Stimulated activated CD4-positive, alpha-beta T cell treated with anti-CD3 and anti-CD28 coated beads, Interleukin-1b, Interleukin-23, amount 100 ng/mL, for 24 hours (primary cell): Measurements from ENCODE around the gene C6orf62.
"Not testable (repeated sequence)": the region's sequence is repeated elsewhere in the genome, so short reads cannot be mapped to it uniquely, and the experiment has no call there.

Experiments used
- DNase-seq, 4 experiments: peaks; one replicate each; pipeline ENCODE4 v3.0.0-alpha.2; 2020; ENCODE audit warnings: low read depth in 4 of 4, low spot score in 1 of 4

C6orf62 gene

GRCh38 chr6:24743265-24743943 is 24.4 kb upstream of the C6orf62 start:
- DNase-seq: peak in 2 of 4 experiments; percentile 15 to 28

- DNase-seq: no peak
Observed at GRCh38 chr6:24742216-24742738, 23.3 kb upstream of the C6orf62 start.

DNA sequence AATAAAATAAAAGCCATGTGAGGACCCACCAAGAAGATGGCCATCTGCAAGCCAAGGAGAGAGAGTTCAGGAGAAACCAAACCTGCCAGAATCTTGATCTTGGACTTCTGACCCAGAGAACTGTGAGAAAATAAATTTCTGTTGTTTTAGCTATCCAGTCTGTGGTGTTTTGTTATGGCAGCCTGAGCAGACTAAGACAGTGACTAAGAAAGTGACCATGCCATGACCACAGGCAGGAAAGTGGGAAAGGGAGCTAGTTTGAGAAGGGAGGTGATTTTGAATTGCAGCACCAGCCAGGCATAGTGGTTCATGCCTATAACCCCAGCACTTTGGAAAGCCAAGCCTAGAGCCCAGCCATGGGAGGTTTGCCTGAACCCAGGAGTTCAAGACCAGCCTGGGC is 21.9 kb upstream of the C6orf62 start:
- no peak for DNase-seq

DNA sequence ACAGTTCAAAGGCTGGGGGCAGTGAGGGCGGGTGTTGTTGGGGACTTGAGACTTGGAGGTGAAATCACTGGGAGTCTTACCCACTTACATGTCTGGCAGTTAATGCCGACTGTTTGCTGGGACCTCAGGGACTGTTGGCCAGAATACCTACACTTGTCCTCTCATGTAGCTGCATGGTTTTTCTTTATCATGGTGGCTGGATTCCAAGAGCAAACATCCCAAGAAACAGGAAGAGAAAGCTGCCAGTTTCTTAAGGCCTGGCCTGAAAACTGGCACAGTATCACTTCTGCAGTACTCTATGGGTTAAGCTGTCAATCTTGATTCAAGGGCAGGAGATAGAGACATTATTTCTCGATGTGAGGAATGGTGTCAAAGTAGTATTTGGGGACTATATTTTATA is 19.8 kb upstream of the C6orf62 start:
- no peak for DNase-seq

GRCh38 chr6:24734710-24735109 is 15.8 kb upstream of the C6orf62 start:
- not testable (repeated sequence) for DNase-seq

DNA sequence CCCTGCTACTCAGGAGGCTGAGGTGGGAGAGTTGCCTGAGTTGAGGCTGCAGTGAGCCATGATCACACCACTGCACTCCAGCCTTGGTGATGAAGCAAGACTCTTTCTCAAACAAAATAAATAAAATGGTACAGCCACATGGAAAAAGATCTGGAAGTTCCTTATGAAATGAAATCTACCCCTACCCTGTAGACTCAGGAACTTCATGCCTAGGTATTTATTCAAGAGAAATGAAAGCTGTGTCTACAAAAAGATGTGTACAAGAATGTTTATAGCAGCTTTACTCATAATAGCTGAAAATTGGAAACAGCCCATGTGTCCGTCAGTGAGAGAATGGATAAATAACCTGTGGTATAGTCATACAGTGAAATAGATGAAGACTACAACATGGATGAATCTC is 15.2 kb upstream of the C6orf62 start:
- DNase-seq: no peak

DNA sequence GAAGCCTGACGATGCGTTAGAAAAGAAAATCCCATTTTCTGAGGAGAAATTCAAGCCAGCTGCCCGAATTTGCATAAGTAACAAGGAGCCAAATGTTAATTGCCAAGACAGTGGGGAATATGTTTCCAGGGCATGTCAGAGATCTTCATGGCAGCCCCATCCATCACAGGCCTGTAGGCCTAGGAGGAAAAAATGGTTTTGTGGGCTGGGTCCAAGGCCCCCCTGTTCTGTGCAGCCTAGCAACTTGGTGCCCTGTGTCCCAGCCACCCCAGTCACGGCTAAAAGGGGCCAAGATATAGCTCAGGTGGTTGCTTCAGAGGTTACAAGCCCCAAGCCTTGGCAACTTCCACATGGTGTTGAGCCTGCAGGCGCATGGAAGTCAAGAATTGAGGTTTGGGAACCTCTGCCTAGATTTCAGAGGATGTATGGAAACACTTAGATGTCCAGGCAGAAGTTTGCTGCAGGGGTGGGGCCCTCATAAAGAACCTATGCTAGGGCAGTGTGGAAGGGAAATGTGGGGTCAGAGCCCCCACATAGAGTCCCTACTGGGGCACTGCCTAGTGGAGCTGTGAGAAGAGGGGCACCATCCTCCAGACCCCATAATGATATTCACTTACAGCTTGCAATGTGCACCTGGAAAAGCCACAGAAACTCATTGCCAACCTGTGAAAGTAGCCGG is 12.6 kb upstream of the C6orf62 start:
- not testable (repeated sequence) for DNase-seq

DNA sequence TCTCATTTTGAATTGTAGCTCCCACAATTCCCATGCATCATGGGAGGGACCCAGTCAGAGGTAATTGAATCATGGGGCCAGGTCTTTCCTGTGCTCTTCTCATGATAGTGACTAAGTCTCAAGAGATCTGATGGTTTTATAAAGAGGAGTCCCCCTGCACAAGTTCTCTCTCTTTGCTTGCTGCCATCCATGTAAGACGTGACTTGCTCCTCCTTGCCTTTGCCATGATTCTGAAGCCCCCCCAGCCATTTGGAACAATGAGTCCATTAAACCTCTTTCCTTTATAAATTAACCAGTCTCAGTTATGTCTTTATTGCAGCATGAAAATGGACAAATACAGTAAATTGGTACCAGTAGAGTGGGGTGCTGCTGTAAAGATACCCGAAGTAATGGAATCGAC is 11.7 kb upstream of the C6orf62 start:
- not testable (repeated sequence) for DNase-seq

GRCh38 chr6:24723270-24723669 is 4.3 kb upstream of the C6orf62 start:
- DNase-seq: no peak

DNA sequence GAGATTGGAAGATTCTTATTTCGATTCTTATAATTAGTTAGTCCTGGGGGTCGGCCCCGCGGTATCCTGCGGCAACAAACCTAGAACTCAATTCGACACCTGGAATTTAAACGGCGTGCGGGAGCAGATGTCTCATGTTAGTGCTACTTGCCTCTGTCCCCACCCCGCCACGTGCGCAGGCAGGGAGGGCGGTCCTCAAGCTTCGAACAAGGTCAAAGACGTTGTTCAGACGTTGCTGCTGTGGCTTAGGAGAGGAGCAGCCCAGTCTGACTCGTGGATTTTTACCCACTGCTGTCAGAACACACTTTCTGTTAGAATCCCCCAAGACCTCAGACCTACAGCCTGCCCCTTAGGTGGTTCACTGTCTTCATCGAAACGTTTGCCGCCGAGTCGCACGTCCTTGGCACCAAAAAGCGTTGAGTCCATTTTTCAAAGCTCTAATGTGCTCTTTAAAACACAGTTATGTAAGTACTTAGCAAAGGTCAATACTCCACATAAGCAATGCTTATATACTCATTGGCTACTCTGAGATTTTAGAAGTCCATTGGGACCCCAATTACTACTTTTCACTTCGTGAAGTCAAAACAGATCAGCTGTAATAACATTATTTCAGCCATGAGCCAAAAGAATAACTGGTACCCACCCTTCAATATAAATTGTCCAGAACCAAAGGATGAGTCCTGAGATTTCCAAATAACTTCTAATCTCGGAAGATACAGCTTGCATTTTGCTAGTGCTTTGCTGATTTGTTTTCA is 2.7 kb upstream of the C6orf62 start:
- no peak for DNase-seq

- DNase-seq: peak; percentile 97 to 100 (median 99)
Observed at GRCh38 chr6:24720604-24721460, 1.9 kb upstream of the C6orf62 start.

DNA sequence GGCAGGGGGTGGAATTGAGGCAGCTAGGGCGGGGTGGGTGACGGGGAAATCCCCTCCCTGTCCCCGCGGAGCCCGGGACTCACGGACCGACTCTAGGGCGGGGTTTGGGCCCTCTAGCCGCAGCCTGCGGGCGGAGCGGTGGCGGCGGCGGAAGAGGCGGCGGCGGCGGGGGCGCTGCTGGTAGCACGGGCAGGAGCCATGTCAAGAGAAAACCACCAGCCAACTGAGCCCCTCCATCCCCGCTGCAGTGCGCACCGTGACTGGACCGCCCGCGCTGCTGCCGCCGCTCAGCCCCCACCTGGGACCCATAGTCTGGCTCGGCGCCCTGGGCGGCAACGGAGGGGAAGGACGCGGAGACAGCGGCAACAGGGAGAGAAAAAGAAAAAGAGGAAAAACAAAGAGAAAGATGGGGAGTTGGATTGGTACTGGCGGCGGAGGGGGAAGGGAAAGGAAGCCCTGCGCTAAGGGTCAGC is 1.2 kb upstream of the C6orf62 start:
- DNase-seq: peak; percentile 55 to 67 (median 64)

- DNase-seq: no peak
Observed at GRCh38 chr6:24718449-24719124, 367 bp downstream of the C6orf62 start.

DNA sequence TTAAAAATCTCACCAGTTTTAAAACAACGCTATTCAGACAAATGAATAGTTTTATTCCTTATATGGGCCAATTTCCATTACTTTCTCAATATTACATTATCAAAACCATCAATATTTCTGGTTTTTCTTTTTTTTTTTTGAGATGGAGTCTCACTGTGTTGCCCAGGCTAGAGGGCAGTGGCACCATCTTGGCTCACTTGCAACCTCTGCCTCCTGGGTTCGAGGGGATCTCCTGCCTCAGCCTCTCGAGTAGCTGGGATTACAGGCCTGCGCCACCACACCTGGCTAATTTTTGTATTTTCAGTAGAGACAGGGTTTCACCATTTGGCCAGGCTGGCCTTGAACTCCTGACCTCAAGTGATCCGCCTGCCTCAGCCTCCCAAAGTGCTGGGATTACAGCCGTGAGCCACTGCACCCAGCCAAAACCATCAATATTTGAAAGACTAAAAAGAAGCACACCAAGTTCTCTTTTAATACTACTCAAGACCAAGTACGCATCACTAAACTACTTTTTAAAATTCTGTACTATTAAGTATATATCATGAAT is 2.3 kb downstream of the C6orf62 start:
- DNase-seq: not testable (repeated sequence)

DNA sequence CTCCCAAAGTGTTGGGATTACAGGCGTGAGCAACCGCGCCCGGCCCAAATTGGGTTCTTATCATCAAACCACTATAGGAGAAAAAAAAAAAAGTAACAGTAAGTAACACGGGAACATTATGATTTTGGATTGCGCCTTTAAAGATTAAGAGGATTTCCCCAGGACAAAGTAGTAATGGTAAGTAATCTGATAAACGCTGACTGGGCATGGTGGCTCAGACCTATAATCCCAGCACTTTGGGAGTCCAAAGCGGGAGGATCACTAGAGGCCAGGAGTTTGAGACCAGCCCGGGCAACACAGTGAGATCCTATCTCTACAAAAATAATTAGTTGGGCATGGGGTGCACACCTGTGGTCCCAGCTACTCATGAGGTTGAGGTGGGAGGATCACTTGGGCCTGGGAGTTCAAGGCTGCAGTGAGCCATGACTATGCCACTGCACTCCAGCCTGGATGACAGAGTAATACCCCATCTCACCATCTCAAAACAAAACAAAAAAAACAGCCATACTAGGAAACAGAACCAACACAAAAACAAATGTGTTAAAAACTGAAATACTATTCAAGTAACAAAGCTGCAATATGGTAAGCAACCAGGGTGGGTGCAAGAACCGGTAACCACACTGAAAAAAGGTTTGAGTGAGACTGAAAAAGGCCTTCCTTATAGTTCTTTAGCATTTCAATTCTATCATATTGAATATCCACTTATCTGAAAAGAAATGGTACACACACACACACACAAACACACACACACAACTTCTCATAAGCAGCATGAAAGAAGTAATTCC is 8.2 kb downstream of the C6orf62 start:
- no peak for DNase-seq

DNA sequence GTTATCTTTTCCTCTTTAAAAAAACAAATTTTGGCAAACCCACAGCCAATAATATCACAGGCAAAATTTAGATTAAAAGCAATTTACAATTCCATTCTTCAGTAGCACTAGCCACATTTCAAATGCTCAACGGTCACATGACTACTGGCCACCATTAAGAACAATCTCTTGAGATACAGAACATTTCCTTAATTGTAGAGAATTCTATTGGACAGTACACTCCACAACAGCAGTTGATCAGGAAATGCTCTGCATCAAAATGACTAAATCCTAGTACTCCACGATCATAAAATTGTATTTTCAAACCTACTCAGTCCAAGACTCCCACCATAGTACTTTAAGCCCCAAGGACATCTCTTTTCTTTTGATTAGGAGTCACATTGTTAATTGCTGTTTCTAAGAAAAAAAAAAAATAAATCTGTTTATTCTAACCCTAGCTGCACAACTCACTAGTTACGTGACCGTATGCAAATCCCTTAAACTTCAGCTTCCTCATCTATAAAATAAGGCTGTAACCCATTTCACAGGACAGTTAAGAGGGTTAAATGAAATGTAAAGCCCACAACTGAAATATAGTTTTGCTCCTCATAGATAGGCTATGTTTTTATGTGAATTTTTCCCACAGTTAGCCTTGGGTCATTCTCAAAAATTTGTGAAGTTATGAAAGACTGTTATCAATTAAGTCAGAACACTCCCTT is 9.8 kb downstream of the C6orf62 start:
- DNase-seq: no peak

- DNase-seq: no peak
Observed at GRCh38 chr6:24708612-24709011, 10.3 kb downstream of the C6orf62 start.

GRCh38 chr6:24704468-24704867 is 14.5 kb downstream of the C6orf62 start:
- no peak for DNase-seq
